ENCODE results near the gene TRPM5.

The TRPM5 gene

DNA sequence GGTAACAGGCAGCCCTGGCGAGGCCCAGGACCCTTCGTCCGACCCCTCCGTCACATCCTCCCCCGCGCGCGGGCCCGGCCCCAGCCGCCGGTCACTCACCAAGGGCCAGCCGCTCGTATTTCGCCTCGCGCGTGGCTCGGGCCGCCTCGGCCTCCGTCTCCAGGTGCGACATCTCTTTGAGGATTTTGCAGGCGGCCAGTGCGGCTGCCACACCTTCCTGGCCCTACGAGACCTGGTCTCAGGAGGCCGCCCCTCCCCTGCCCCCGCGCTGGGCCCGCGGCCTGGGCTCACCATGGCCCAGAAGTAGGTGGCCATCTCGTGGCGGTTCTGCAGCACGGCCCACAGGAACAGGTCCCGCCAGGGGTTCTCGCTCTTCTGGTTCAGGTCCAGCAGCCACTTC lies 29.7 kb downstream of the TRPM5 start:
- no peak for DNase-seq
- in situ Hi-C loops (cut with MboI; ENCODE audit: low pct_unique_long_range_greater_than_20kb, low sequenced_read_pairs): loop anchor here (10.0 kb wide), 1 partner anchor 220 kb away; no protein-coding TSS in a partner anchor

DNA sequence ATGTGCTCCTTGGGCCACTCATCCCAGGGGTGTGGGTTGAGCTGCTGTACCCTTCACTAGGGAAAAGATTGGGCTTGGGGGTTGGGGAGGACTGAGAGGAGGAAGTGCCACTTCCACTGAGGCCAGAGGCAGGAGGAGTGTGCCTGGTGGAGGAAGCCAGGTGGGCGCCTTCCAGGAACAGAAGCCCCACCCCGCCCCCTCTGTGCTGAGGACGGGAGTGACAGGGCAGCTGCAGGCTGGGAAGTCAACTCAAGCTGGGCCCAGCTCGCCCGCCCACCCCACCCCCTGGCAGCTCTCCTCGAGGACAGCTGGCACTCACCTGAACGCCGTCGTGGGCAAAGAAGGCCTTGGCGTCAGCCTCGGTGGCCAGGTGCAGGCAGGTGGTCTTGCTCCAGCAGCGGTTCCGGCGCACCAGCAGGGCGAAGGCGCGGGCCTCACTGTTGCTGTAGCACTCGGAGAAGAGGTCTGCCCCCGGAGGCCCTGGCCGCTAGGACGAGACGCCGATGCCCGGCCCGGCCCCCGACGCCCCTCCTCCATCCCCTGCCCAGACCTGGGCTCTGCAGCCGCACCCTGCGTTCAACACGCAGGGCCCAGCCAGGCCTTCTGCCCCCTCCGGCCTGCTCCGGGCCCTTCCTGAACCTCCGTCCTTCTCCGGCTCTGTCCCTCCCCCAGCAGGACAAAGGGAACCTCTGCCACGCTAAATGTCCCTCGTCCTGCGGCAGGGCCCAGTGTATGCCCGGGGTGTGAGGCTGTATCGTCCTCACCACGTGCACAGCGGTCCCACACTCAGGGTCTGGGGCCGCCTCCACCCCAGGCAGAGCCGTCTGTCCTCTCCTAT lies 30.4 kb downstream of the TRPM5 start:
- in situ Hi-C loops (cut with MboI; ENCODE audit: low pct_unique_long_range_greater_than_20kb, low sequenced_read_pairs): loop anchor here (10.0 kb wide), 1 partner anchor 219 kb away; no protein-coding TSS in a partner anchor
- DNase-seq: no peak

DNA sequence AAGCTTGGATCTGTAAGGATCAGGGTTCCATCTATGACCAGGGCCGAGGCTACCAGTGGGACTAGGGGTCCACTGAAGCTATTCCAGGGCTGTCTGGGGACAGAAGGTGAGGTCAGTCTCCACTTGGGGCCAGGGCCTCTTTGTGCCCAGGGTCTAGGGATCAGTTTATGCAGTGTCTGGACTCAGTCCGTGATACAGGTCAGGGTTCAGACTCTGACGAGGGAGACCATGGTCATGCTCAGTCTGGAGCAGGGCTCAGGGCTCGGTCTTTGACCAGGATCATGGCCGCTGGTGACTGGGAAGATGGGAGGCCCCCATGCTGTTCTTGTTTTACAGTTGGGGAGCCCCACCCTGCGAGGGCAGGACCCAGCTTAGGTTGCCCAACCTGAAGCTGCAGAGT lies 32.0 kb downstream of the TRPM5 start:
- no peak for DNase-seq
- in situ Hi-C loops (cut with MboI; ENCODE audit: low pct_unique_long_range_greater_than_20kb, low sequenced_read_pairs): loop anchor here (10.0 kb wide), 1 partner anchor 218 kb away; no protein-coding TSS in a partner anchor

DNA sequence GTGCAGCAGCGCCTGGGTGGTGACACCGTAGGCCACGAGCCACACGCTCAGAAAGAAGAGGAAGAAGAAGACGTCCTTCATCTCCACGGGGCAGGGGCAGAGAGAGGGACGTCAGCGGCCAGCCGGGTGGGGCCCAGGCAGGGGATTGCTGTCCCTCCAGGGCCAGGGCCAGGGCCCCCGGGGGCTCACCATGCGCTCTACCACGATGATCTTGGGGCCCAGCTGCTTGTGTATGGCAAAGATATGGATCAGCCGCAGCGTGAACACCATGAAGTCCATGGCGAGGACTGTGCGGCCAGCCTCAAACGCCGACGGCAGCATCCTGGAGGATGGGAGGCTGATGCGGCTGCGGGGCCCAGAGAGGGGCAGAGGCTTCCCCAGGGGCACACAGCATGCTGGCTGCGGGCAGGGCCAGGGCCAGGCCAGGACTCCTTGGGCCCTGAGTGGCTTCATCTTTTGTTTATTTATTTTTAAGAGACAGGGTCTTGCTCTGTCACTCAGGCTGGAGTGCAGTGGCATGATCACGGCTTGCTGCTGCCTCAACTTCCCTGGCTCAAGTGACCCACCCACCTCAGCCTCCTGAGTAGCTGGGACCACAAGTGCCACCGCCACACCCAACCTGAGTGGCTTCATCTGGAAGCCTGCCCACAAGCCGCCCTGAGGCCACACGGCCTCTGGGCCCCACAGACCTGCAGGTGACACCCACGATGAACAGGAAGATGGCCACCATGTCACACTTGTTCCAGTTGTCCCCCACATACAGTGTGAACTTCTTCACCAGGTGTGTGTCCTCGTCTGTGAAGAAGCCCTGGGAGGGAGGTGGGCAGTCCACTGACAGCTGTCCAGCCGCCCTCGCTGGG lies 32.6 kb downstream of the TRPM5 start:
- in situ Hi-C loops (cut with MboI; ENCODE audit: low pct_unique_long_range_greater_than_20kb, low sequenced_read_pairs): loop anchor here (10.0 kb wide), 1 partner anchor 217 kb away; no protein-coding TSS in a partner anchor
- no peak for DNase-seq

DNA sequence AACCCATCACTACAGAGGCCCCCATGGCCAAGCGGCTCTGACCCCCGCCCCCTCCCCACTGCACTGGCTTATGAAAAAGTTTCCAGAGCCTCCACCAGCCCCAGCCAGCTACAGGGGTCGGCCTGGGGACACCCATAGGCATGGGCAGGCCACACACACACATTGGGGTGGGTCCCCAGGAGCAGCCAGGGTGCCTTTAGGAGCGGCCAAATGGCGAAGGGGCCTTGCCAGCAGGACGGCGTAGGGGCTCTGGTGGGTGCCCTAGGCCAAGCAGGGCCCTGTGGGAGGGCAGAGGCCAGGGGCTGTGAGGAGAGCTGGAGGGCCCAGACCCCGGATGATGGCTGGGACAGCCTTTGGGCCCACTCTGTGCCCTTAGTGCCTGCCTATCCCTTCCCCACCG lies 33.7 kb downstream of the TRPM5 start:
- in situ Hi-C loops (cut with MboI; ENCODE audit: low pct_unique_long_range_greater_than_20kb, low sequenced_read_pairs): loop anchor here (10.0 kb wide), 1 partner anchor 216 kb away; no protein-coding TSS in a partner anchor

DNA sequence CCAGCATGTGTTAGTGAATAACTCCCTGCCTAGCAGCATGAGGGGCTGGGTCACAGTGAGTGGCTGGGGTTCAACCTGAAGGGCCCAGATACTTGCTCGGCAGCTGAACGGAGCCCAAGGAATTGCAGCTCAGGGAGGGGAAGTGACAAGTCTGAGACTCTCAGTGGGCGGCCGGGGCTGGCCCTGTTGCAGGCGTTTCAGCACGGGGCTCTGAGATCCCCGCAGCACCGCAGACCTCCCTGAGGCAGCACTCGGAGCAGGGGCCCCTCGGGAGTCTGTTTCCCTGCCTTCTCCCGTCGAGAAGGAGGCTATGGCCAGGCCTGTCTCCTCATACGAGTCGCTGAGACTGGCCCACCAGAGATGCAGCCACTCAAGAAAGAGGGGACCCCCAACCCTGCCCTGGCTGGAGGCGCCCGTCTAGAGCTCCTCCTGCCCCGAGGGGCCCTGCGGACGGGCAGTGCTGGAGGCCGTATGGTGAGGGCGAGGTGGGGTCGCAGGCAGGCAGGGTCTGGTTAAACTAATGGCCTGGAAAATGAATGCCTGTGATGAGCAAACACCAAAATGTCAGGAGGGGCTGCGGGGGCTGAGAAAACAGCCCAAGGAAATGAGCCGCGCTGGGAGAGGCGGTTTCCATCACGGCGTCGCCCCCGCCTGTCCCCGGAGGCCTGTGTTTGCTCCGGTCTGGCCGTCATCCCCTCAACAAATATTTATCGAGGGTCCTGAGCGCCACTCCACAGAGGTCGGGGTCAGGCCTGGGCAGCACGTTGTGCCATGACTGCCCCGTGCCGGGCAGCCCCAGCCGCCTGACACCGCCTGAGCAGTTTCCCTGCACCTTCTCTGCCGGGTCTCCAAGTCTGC lies 34.5 kb downstream of the TRPM5 start:
- in situ Hi-C loops (cut with MboI; ENCODE audit: low pct_unique_long_range_greater_than_20kb, low sequenced_read_pairs): loop anchor here (10.0 kb wide), 1 partner anchor 215 kb away; no protein-coding TSS in a partner anchor
- DNase-seq: no peak

More for the DNA sequence above, 33.7 kb downstream of the TRPM5 start:
- DNase-seq: no peak

DNA sequence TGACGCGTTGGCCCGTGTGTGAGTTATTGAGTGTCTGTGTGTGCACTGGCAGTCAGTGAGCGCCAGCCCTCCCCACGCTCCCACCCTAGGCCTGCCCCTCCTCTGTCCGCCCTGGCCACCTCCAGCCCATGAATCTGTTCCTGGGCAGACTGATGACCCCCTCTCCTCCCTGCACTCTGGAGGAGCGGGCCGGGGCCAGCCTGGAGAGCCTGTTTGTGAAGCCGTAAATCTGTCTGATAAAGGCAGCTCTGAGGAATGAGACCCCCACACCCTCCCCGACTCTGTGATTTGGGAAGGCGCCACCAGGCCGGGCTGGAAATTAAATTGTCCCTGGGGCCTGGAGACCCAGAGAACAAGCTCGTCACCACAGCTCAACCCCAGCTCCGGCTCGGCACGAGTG lies 35.2 kb downstream of the TRPM5 start:
- DNase-seq: no peak
- in situ Hi-C loops (cut with MboI; ENCODE audit: low pct_unique_long_range_greater_than_20kb, low sequenced_read_pairs): no loop called here

DNA sequence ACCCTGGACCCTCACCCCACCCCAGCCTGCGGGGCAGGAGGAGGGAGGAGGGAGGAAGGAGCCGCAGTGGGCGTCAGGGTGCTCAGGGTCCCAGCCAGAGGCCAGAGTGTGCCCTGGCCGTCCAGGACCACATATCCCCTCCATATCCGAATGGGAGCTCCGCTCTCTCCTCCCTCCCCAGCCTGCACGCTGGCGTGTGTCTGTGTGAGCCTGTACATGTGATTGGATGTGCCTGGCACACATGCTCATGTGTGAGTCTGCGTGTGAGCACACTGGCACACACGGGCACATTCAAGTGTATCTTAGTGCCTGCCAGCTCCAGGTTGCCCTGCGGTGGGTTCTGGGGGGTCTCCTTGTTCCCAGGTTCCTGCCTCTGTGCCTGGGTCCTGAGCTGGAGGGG lies 35.6 kb downstream of the TRPM5 start:
- no peak for DNase-seq
- in situ Hi-C loops (cut with MboI; ENCODE audit: low pct_unique_long_range_greater_than_20kb, low sequenced_read_pairs): no loop called here

DNA sequence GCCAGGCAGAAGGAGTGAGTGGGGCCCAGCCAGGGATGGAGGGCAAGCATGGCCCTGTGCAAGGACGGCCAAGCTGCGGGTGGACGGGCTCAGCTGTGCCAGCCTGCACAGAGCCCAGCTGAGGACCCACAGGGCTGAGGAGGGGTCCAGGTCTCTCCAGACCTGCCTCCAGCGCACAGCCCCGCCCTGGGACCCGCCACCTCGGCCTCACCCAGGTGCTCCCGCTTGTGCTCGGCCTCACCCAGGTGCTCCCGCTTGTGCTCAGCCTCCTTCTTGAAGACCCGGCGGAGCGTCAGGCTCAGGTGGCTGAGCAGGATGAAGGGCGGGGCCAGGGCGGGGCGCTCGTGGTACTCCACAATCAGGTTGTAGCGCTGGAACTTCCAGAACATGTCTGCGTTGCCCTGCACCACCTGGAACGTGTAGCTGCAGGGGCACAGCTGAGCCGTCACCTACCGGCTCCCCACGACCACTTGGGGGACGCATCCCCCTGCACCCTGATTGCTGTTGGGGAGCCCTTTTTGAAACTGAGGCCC lies 37.4 kb downstream of the TRPM5 start:
- no peak for DNase-seq
- in situ Hi-C loops (cut with MboI; ENCODE audit: low pct_unique_long_range_greater_than_20kb, low sequenced_read_pairs): no loop called here

DNA sequence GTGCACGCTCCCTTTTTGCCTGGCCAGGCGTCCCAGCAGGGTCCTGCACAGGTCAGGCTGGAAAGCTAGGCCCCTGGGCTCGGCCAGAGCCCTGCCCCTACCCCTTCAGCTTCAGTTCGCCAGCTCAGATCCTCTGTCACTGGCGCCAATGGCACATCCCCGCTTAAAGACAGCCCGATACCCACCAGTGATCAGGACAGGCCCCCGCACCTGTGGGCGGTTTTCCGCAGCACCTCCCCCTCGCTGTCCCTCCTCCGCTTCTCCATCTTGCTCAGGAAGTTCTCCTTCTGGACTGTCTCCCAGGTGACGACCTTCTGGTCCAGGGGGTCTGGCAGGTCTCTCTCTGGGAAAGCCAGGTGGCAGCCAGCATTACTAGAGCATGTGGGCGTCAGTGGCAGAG lies 37.9 kb downstream of the TRPM5 start:
- DNase-seq: no peak
- in situ Hi-C loops (cut with MboI; ENCODE audit: low pct_unique_long_range_greater_than_20kb, low sequenced_read_pairs): no loop called here

DNA sequence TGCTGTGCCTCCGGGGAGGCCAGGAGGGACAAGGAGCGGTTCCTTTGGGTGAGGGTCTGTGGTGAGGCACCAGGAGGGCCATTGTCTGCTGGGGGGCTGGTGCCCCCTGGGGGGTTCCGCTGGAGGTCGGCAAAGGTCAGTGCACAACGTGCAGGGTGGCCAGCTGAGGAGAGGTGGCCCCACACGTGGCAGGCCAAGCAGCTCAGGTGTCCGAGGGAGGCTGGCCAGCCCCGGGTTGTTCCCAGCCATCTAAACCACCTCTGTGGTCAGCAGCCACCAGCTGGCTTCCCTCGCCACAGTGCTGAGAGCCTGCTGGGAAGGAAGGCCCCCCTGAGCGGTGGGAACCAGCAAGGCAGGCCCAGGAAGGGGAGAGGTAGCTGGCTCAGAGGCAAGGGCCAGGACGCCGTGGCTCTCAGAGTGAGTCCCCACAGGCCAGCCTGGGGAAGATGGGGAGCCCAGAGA lies 39.5 kb downstream of the TRPM5 start:
- DNase-seq: no peak
- in situ Hi-C loops (cut with MboI; ENCODE audit: low pct_unique_long_range_greater_than_20kb, low sequenced_read_pairs): no loop called here

DNA sequence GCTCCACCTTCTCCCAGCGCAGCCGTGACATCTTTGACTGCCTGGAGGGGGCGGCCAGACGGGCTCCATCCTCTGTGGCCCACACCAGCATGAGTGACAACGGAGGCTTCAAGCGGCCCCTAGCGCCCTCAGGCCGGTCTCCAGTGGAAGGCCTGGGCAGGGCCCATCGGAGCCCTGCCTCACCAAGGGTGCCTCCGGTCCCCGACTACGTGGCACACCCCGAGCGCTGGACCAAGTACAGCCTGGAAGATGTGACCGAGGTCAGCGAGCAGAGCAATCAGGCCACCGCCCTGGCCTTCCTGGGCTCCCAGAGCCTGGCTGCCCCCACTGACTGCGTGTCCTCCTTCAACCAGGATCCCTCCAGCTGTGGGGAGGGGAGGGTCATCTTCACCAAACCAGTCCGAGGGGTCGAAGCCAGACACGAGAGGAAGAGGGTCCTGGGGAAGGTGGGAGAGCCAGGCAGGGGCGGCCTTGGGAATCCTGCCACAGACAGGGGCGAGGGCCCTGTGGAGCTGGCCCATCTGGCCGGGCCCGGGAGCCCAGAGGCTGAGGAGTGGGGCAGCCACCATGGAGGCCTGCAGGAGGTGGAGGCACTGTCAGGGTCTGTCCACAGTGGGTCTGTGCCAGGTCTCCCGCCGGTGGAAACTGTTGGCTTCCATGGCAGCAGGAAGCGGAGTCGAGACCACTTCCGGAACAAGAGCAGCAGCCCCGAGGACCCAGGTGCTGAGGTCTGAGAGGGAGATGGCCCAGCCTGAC lies 41.2 kb downstream of the TRPM5 start:
- DNase-seq: no peak
- in situ Hi-C loops (cut with MboI; ENCODE audit: low pct_unique_long_range_greater_than_20kb, low sequenced_read_pairs): no loop called here

DNA sequence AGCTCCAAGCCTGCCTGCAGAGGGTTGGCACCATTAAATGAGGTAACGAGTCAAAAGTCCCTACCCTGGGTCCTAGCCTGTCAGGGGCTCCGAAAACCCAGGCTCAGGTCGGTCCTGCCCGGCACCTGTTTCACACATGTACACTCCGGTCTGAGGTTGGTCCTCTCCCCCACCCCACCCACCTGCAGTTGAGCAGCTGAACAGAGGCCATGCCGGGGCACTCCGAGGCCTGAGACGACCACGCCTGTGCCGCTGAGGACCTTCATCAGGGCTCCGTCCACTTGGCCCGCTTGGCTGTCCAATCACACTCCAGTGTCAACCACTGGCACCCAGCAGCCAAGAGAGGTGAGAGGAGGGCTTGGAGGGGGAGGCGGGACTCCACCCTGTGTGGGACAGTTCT lies 42.2 kb downstream of the TRPM5 start:
- in situ Hi-C loops (cut with MboI; ENCODE audit: low pct_unique_long_range_greater_than_20kb, low sequenced_read_pairs): no loop called here
- DNase-seq: no peak

DNA sequence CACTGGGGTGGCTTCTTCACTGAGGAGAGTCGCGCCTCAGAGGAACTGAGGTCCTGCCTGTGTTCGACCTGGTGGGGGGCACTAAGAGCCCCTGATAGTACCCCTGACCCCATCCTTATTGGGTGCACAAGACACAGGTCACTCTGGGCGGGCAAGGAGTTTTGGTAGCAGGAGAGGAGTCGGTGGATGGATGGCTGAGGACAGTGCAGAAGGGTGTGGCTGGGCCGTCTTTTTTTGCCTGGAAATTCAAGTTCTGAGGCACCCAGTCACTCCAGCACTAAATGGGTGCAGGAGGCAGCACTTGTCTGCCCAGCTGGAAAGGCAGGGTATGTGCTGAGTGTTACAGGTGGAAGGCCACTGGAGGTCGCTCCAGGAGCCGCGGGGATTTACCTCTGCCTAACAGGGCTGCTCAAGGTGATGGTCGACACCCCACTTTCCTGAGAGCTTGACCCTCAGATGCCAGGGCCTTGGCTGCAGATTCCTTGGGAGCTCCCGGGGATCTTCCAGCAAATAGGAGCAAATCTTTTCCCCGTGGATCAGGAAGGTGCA lies 42.8 kb downstream of the TRPM5 start:
- DNase-seq: no peak
- in situ Hi-C loops (cut with MboI; ENCODE audit: low pct_unique_long_range_greater_than_20kb, low sequenced_read_pairs): no loop called here

DNA sequence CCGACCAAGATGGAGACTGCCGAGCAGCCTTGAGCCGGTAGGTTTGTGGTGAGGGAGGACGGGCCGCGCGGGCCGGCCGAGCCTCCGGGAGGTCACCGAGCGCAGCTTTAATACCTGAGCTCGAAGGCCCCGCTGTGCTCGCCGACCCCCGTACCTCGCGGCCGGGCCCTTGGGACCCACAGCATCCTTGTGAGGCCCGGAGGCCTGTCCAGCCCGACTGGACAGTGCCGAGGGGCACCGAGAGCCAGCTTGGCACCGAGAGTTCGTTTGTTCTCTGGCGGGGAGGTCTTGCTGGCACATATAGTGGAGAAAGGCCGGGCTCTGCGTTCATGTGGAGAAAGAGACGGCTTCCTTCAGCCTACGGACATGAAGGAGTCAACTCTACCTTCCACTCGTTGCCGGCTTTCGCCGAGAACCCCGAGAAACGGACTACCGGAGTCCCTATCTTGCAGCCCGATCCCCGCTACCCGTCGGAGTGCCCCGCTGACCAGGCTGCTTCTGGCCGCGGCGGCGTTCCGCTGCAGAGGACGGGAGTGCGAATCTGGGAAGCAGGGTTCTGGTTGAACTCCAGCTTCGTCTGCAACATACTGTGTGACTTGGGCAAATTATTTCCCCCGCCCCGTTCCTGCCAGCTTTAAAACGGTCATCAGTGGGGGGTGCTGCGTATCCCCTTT lies 43.4 kb downstream of the TRPM5 start:
- in situ Hi-C loops (cut with MboI; ENCODE audit: low pct_unique_long_range_greater_than_20kb, low sequenced_read_pairs): no loop called here
- DNase-seq: no peak

DNA sequence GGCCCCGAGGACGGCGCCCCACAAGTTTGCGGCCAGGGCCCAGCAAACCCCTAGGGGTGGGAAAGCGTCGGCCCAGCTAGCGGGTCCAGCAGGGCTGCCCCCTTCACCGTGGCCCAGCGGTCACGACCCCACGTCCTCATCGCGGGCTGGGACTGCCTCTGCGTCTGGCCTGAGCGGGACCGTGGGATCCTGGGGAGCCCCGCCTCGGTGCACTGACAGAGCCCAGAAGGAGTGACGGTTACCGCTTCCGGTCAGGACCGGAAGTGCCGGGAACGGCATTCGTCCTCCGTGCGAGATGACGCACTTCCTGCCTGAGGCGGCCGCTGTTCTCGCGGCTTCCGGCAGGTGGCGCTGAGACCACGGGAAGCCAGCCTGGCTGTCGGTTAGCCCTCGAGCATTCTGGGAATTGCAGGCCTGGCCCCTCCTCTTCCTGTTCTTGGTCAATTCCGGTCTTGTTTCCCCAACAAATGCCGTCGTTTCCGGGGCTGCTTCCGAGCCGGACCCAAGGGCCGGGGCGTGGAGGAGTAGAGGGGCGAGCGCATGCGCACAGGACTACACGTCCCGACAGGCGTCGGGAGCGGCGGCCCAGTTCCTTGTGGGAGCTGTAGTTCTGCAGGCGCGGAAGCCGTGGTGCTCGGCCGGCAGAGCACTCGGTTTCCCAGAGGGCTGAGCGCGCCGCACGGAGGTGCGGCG lies 44.1 kb downstream of the TRPM5 start, which contains the start of gene TSSC4:
TSSC4 (plus strand) TSS at position 682 of the 693 bp plus-strand sequence. CDS start 1,884 bp downstream, outside the sequence.
- in situ Hi-C loops (cut with MboI; ENCODE audit: low pct_unique_long_range_greater_than_20kb, low sequenced_read_pairs): no loop called here
- DNase-seq: peak; percentile 100
